ENCODE results near the gene HFM1. TPM values are rescaled to one million over a fixed set of nuclear protein-coding genes. Genes with fewer than 3 reads are reported as not detected.
"Not testable (repeated sequence)": the region's sequence is repeated elsewhere in the genome, so short reads cannot be mapped to it uniquely, and the experiment has no call there.

The HFM1 gene
- total RNA-seq, 1 donor from 2014 or later: 0.29 TPM

DNA sequence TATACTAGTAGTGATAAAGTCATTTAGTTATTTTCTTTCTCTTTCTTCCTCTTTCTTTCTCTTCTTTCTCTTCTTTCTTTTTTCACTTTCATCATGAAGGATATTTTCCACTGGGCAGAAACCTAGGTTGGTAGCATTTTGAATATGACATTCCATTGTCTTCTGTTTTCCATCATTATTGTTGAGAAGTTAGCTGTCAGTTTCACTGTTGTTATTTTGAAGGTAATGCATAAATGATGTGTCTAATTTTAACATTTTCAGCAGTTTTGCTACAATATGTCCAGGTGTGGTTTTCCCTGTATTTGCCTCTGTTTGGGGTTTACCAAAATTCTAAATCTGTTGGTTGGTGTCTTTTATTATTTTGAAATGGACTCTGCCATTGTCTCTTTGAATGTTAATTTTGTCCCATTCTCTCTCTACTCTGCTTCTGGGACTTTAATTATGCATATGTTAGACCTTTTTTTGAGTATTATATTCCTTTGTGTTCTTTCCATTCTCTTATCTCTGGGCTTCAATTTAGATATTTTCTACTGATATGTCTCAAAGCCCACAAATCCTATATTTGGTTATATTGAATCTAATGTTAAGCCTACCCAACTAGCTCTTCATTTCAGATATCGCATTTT is 96.7 kb downstream of the HFM1 start:
- ChIA-PET POLR2A (no interaction called here), CTCF (no interaction called here)
- ATAC-seq (ENCODE audit: low read depth) (no peak), DNase-seq (no peak)
- no peaks in the 10 kb centered on the region for H3K27me3 Mint-ChIP-seq
- intact Hi-C loops (cut with micrococcal nuclease): no loop called here
- H3K4me3 Mint-ChIP-seq: no peak overlapping the region
- H3K36me3 Mint-ChIP-seq (ENCODE audit: low read depth): no peaks in the 10 kb centered on the region
- no peak overlapping the region for H3K27ac Mint-ChIP-seq
- peaks cover 24% of the 10 kb centered on the region for H3K9me3 Mint-ChIP-seq
- H3K4me1 Mint-ChIP-seq: no peaks in the 10 kb centered on the region
- TF ChIP-seq, protein P1, sequence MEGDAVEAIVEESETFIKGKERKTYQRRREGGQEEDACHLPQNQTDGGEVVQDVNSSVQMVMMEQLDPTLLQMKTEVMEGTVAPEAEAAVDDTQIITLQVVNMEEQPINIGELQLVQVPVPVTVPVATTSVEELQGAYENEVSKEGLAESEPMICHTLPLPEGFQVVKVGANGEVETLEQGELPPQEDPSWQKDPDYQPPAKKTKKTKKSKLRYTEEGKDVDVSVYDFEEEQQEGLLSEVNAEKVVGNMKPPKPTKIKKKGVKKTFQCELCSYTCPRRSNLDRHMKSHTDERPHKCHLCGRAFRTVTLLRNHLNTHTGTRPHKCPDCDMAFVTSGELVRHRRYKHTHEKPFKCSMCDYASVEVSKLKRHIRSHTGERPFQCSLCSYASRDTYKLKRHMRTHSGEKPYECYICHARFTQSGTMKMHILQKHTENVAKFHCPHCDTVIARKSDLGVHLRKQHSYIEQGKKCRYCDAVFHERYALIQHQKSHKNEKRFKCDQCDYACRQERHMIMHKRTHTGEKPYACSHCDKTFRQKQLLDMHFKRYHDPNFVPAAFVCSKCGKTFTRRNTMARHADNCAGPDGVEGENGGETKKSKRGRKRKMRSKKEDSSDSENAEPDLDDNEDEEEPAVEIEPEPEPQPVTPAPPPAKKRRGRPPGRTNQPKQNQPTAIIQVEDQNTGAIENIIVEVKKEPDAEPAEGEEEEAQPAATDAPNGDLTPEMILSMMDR (IDR thresholded peaks at IDR 0.05): no peak

DNA sequence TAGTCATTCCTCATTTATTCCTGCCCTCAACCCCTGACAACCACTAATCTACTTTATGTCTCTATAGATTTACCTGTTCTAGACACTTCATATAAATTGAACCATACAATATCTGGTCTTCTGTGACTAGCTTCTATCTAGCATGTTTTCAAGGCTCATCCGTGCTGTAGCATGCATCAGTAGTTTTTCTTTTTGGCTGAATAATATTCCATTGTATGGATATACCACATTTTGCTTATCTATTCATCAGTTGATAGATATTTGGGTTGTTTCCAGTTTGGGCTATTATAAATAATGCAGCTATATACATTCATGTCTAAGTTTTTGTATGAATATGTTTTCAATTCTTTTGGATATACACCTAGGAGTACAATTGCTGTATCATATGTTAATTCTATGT is 101.5 kb downstream of the HFM1 start:
- Mint-ChIP-seq H3K9me3 (peaks cover 13% of the 10 kb centered on the region), H3K4me1 (no peaks in the 10 kb centered on the region), H3K27me3 (no peaks in the 10 kb centered on the region), H3K27ac (no peak overlapping the region), H3K4me3 (no peak overlapping the region), H3K36me3 (ENCODE audit: low read depth) (no peaks in the 10 kb centered on the region)
- no peak for ATAC-seq (ENCODE audit: low read depth)
- CTCF ChIA-PET: no interaction called here
- TF ChIP-seq, protein P1 (IDR thresholded peaks at IDR 0.05): no peak
- no peak for DNase-seq
- POLR2A ChIA-PET: no interaction called here
- intact Hi-C loops (cut with micrococcal nuclease): no loop called here

DNA sequence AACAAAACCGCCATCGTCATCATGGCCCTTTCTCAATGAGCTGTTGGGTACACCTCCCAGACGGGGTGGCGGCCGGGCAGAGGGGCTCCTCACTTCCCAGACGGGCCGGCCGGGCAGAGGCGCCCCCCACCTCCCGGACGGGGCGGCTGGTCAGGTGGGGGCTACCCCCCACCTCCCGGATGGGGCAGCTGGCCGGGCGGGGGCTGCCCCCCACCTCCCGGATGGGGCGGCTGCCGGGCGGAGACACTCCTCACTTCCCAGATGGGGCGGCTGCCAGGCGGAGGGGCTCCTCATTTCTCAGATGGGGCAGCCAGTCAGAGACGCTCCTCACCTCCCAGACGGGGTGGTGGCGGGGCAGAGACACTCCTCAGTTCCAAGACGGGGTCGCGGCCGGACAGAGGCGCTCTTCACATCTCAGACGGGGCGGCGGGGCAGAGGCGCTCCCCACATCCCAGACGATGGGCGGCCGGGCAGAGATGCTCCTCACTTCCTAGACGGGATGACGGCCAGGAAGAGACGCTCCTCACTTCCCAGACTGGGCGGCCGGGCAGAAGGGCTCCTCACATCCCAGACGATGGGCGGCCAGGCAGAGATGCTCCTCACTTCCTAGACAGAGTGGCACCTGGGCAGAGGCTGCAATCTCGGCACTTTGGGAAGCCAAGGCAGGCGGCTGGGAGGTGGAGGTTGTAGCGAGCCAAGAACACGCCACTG is 115.6 kb downstream of the HFM1 start:
- H3K4me1 Mint-ChIP-seq; H3K4me3 Mint-ChIP-seq; H3K27me3 Mint-ChIP-seq; CTCF ChIA-PET; ATAC-seq (ENCODE audit: low read depth); DNase-seq; H3K27ac Mint-ChIP-seq; H3K9me3 Mint-ChIP-seq; H3K36me3 Mint-ChIP-seq (ENCODE audit: low read depth); POLR2A ChIA-PET: not testable (repeated sequence)
- intact Hi-C loops (cut with micrococcal nuclease): loop anchor here (10.0 kb wide), 1 partner anchor 1174 kb away; no protein-coding TSS in a partner anchor

DNA sequence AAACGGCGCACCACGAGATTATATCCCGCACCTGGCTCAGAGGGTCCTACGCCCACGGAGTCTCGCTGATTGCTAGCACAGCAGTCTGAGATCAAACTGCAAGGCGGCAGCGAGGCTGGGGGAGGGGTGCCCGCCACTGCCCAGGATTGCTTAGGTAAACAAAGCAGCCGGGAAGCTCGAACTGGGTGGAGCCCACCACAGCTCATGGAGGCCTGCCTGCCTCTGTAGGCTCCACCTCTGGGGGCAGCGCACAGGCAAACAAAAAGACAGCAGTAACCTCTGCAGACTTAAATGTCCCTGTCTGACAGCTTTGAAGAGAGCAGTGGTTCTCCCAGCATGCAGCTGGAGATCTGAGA is 117.7 kb downstream of the HFM1 start:
- POLR2A ChIA-PET; H3K9me3 Mint-ChIP-seq; H3K27ac Mint-ChIP-seq; H3K4me1 Mint-ChIP-seq; ATAC-seq (ENCODE audit: low read depth); CTCF ChIA-PET; DNase-seq; H3K36me3 Mint-ChIP-seq (ENCODE audit: low read depth); H3K4me3 Mint-ChIP-seq; H3K27me3 Mint-ChIP-seq: not testable (repeated sequence)
- intact Hi-C loops (cut with micrococcal nuclease): loop anchor here (10.0 kb wide), 1 partner anchor 1172 kb away; no protein-coding TSS in a partner anchor

DNA sequence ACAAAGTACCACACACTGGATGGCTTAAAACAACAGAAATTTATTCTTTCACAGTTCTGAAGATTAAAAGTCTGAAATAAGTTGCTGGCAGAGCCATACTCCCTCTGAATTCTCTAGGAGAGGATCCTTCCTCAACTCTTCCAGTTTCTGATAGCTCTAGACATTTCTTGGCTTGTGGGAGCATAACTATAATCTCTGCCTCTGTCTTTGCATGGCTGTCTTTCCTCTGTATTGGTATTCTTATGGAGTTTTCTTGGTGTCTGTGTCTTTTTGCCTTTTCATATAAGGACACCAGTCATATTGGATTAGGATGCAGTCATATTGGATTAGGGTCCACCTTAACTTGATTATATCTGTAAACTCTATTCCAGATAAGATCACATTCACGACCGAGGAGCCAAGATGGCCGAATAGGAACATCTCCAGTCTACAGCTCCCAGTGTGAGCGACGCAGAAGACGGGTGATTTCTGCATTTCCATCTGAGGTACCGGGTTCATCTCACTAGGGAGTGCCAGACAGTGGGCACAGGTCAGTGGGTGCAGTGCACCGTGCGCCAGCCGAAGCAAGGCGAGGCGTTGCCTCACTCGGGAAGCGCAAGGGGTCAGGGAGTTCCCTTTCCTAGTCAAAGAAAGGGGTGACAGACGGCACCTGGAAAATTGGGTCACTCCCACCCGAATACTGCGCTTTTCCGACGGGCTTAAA is 118.2 kb downstream of the HFM1 start:
- H3K4me1 Mint-ChIP-seq; H3K36me3 Mint-ChIP-seq (ENCODE audit: low read depth); POLR2A ChIA-PET; DNase-seq; H3K27me3 Mint-ChIP-seq; H3K9me3 Mint-ChIP-seq; ATAC-seq (ENCODE audit: low read depth); H3K27ac Mint-ChIP-seq; H3K4me3 Mint-ChIP-seq; CTCF ChIA-PET: not testable (repeated sequence)
- intact Hi-C loops (cut with micrococcal nuclease): loop anchor here (10.0 kb wide), 1 partner anchor 1172 kb away; no protein-coding TSS in a partner anchor

DNA sequence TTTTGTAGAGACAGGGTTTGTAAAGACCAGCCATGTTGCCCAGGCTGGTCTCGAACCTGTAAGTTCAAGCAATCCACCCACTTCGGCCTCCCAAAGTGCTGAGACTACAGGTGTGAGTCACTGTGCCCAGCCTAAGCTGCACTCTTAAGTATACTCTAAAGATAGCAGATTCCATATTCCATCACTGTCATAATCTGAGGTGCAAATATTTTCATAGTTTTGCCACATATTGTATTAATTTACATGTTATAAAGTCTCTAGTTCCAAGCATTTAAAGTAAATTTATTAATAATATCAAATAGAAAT is 121.3 kb downstream of the HFM1 start:
- Mint-ChIP-seq H3K36me3 (ENCODE audit: low read depth) (no peaks in the 10 kb centered on the region), H3K9me3 (no peaks in the 10 kb centered on the region), H3K4me1 (peaks cover 2% of the 10 kb centered on the region), H3K27me3 (peaks cover 2% of the 10 kb centered on the region), H3K4me3 (no peak overlapping the region), H3K27ac (no peak overlapping the region)
- CTCF ChIA-PET: interaction anchor here (2.6 to 2.8 kb wide), 2 partner anchors 643 to 645 kb away, joined by 9 to 14 read pairs; no protein-coding TSS in a partner anchor
- TF ChIP-seq, protein P1 (IDR thresholded peaks at IDR 0.05): no peak
- DNase-seq: no peak
- intact Hi-C loops (cut with micrococcal nuclease): loop anchor here (2.0 to 10.0 kb wide), 3 partner anchors 119 to 1169 kb away; no protein-coding TSS in a partner anchor
- POLR2A ChIA-PET: no interaction called here
- no peak for ATAC-seq (ENCODE audit: low read depth)
